Stimulated activated CD4-positive, alpha-beta T cell treated with anti-CD3 and anti-CD28 coated beads, Interleukin-12 subunit alpha, Interleukin-12 subunit beta, amount 100 ng/mL, for 48 hours (primary cell): ENCODE data around the gene CSK.
A peak's percentile ranks its signal among the peaks of the same experiment; 100 is the strongest.
"Not testable (repeated sequence)": the region's sequence is repeated elsewhere in the genome, so short reads cannot be mapped to it uniquely, and the experiment has no call there.

Experiments
- DNase-seq, 3 donors: peaks; one replicate each; pipeline ENCODE4 v3.0.0-alpha.2; 2020; ENCODE audit warnings: low read depth in 2 of 3, low spot score in 1 of 3

The CSK gene

GRCh38 chr15:74770211-74770903, 11.5 kb upstream of the CSK start:
- DNase-seq, result no peak

DNA sequence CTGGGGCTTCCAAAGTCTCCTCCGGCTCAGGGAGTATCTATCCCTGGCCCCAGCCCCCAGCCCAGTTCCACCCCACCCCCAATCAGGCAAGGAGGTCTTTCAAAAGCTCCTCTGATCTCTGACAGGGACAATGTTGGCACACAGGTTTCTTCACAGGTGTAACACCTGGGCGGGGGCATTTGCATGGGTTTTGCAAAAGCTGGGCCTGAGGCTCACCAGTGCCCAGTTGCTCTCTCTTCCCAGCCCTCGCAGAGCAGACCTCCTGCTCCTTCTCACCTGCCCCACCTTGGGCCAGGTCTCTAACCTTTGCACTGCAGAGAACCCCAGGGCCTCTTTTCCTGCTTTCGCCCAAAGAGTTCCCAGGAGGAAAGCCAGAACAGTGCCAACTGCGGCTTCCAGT, 8.6 kb upstream of the CSK start:
- no peak for DNase-seq

- DNase-seq, result no peak
Measured at GRCh38 chr15:74773731-74774252, 8.1 kb upstream of the CSK start.

- DNase-seq, result no peak
Measured at GRCh38 chr15:74775132-74775562, 6.7 kb upstream of the CSK start.

GRCh38 chr15:74775894-74776293, 6.0 kb upstream of the CSK start:
- no peak for DNase-seq

- peak in 1 of 3 donors; percentile 39 for DNase-seq
Measured at GRCh38 chr15:74776821-74777768, 4.8 kb upstream of the CSK start.

DNA sequence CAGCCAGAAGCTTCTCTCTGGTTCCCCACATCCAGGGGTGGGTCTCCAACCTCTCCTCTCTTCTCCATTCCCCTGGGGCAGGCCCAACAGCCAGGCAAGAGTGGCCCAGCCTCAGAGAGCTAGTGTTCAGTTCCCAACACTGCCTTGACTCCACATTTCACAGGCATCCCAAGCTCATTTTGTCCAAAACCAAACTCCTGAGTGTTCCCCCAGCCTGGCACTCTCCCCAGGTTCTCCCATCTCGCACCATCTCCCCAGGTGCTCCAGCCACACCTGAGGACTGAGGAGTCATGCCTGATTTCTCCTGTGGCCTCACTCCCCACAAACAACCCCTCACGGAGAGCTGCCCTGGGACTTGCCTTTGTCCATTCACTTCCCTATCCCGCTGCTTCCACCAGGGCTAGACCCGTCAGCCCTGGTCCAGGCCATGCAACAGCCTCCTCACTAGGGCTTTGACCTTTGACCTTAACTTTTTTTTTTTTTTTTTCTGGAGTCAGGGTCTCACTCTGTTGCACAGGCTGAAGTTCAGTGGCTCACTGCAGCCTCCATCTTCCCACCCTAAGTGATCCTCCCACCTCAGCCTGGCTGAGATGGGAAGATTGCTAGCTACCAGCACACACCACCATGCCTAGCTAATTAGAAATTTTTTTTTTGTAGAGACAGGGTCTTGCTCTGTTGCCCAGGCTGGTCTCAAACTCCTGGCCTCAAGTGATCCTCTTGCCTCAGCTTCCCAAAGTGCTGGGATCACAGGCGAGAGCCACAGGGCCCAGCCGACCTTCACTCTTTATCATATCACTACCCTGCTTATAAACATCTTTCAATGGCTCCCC, 3.9 kb upstream of the CSK start:
- no peak for DNase-seq

GRCh38 chr15:74778599-74778970, 3.3 kb upstream of the CSK start:
- no peak for DNase-seq

GRCh38 chr15:74779162-74779648, 2.7 kb upstream of the CSK start:
- no peak for DNase-seq

- DNase-seq, result no peak
Measured at GRCh38 chr15:74780523-74781430, 1.1 kb upstream of the CSK start.

DNA sequence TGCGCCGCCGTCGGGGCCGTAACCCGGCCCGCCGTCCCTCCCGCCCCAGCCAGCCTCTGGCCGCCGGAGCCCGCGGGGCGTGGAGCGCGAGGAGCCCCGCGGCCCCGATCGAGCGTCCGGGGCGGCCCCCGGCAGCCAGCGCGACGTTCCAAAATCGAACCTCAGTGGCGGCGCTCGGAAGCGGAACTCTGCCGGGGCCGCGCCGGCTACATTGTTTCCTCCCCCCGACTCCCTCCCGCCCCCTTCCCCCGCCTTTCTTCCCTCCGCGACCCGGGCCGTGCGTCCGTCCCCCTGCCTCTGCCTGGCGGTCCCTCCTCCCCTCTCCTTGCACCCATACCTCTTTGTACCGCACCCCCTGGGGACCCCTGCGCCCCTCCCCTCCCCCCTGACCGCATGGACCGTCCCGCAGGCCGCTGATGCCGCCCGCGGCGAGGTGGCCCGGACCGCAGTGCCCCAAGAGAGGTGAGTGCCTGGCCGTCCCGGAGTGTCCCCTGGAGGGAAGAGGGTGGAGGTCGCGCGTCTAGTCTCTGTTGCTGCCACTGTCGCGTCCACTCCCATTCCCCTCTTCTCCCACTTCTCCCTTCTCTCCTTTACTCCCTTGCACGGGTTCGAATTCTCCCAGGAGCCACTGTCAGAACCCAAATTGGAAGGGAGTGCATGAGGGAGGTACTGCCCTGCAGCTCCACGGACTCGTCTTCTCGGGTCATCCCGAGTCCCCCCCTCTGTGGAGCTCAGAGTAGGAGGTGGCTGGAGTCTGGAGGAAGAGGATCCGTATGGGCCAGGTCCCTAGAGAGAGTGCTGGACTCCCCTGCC, 585 bp downstream of the CSK start:
- no peak for DNase-seq

DNA sequence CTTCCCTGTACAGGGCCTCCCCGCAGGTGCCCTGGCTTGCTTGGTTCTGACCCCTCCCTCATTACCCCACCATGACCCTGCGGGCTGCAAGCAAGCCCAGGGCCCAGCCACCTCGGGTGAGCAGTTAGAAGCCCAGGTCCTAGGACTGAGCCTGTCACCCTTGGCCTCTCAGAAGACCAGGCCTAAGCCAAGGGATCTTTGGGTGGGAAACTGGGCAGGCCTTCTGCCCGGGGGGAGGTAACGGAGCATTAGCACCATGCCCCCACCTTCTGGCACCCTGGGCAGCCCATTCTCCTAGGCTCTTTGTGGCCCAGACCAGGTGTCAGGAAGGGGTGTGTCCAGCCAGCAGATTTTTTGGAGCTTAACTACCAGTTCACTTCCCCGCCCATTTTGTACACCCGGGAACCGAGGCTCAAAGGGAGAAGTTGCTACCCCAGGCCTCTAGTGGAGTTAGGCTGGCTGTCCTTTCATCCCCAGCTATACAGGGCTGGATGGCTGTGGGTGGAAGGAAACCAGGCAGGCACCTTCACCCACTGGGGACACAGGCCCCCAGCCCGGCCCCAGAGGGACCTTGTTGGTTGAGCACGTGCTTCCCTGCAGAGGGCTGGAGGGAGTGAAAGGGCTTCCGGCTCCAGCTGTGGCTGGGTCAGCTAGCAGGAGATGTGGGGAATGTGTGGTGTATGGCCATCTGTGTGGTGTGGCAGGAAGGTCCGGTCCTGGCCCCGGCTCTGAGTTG, 1.4 kb downstream of the CSK start:
- DNase-seq, result no peak

GRCh38 chr15:74783808-74784175, 1.9 kb downstream of the CSK start:
- no peak for DNase-seq

DNA sequence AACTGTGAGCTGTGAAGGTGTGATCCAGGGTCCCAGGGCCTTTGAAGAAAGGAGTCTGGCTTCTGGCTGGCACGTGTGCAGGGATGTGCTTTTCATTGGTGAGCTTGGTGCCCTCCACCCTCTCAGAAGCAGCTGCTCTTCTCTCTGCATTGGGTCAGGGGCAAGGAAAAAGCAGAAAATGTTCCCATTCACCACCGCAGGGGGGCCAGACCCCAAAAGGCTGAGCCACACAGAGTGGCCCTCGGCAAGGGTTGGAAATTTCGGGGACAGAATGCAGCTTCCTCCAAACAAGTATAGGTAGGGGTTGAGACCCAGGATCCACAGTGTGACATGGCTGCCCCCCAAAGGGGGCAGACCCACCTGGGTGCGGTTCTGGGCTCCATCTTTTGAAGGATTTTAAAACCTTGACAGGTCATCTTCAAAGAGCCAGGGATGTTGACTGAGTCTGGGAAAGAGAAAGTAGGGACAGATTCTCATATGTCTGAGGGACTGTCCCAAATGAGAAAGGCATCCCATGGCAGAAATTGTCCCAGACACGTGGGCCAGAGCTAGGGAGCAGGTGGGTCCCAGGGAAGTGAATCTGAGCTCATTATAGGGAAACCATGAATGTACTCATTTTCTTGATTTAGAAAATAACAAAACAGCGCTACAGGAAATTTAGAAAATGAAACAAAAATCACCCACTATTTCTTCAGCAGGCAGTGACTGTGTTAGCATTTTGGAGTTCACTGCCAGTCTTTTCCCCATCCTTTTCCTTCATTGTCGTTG, 2.7 kb downstream of the CSK start:
- DNase-seq, result no peak

DNA sequence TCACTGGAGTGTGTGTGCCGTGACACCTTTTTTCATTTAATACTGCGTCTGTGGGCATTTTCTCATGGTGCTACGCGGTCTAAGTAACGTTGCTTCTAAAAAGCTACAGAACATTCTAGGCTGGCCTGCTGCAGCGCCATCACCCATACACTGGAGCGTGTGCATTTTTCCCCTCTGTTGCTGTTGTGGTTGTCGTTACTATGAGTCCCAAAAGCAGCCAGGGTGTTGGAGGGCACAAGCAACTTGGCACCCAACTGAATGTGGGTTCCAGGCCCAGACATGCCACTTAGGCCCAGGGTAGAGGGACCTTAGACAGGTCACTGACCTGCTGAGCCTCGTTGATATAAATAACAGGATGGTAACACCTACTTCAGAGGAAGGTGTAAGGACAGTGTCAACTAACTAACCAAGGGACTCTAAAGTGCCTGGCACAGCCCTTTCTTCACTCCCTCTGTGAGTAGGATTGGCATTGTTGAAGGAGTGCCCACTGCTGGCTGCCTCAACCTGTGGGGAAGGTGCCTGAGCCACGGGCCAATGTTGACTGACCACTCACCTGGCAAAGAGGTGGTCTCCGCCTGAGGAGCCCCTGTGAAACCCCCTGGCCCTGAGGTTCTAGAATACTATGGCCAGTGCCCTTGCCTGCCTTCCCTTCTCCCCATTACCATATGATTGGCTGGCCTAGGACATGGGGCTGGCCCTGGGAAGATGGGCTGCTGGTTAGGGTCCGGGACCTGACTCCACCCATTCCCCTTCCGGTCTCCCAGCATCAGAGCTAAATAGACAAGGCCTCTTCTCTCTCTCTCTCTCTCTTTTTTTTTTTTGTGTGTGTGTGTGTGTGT, 3.5 kb downstream of the CSK start:
- DNase-seq, result peak in 1 of 3 donors; percentile 50

DNA sequence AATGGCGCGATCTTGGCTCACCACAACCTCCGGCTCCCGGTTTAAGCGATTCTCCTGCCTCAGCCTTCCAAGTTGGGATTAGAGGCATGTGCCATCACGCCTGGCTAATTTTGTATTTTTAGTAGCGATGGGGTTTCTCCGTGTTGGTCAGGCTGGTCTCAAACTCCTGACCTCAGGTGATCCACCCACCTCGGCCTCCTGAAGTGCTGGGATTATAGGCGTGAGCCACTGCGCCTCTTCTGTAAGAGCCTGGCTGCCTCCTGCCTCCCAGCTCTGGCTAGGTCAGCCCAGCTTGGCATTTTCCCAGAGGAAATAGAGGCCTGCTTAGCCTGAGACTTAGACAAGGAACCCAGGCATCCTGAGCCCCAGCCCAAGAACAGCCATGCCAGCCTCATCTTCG, 4.2 kb downstream of the CSK start:
- DNase-seq, result not testable (repeated sequence)
